Brain pericyte (primary cell): ENCODE measurements around the gene OR13C4.
"Not testable (repeated sequence)": the region's sequence is repeated elsewhere in the genome, so short reads cannot be mapped to it uniquely, and the experiment has no call there.

Experiments
- DNase-seq: peaks from one replicate; pipeline ENCODE4 v3.0.0-alpha.2; 2012; ENCODE audit warnings: low read depth, low spot score

Gene OR13C4

DNA sequence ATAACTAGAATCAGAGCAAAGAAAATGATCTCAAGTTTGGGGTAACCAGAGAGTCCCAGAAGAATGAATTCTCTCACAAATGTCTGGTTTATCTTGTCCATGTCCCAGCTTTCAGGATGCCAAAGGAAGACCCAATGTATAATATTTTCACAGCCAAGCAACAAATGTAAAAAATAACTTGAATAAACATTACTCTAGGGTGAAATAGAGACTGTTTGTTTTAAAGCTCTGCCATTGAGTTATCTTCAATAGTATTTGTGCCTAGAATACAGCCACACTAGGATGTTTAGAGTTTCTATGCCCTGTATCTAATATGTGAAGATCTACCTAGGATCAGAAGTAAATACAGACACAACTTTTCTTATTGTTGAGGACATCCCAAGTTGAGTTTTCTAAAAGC lies at the start of gene OR13C4:
OR13C4 (minus strand) TSS at position 101 of the 400 bp plus-strand sequence; CDS start at position 101, 0 bp downstream.
- no peak for DNase-seq

DNA sequence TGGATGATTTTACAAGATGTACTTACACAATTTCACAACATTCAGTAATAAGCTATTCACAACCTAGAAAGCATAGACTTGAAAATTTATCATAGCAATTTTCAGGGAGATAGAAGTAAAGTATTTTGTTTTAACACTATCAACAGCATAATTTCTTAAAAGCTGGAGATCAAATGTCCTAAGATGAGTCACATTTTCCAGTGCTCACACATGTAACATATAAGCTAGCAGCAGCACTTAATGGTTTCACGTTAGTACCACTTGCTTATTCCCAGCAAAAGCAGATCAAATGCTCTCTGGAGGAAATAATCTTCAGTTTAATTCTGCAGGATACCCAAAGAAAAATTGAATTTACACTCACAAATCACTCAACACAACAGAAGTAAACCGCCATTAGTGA lies 48.4 kb upstream of the OR13C4 start:
- DNase-seq = no peak

DNA sequence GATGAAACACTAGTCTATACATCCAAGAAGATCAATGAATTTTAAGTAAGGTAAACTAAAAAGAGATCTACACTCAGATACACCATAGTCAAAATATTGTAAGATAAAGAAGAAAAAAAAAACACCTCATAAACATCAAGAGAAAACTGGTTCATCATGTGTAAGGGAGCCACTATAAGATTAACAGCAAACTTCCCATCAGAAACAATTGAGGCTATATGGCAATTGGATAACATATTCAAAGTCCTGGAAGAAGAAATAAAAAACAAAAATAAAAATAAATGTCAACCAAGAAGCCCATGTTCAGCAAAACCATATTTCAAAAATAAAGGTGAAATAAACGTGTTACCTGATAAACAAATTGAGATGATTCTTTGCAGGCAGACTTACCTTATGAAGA lies 45.6 kb upstream of the OR13C4 start:
- no peak for DNase-seq

DNA sequence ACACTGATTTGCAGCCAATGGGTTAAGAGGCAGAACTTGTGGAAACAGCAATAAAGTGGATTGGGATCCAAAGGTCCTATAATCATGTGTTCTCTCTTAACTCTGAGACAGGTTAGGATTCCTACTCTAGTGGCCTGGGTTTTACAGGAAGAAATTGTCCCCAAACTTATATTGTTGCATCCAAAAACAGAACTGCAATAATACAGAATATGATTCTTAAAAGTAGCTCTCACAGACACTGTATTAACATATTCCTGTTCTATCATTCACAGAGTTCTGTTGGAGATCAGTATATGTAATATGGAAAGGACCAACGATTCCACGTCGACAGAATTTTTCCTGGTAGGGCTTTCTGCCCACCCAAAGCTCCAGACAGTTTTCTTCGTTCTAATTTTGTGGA lies 41.9 kb upstream of the OR13C4 start, which contains the start of gene OR13C8:
OR13C8 (plus strand) TSS at position 301 of the 400 bp plus-strand sequence; CDS start at position 301, 0 bp downstream.
- DNase-seq = no peak

DNA sequence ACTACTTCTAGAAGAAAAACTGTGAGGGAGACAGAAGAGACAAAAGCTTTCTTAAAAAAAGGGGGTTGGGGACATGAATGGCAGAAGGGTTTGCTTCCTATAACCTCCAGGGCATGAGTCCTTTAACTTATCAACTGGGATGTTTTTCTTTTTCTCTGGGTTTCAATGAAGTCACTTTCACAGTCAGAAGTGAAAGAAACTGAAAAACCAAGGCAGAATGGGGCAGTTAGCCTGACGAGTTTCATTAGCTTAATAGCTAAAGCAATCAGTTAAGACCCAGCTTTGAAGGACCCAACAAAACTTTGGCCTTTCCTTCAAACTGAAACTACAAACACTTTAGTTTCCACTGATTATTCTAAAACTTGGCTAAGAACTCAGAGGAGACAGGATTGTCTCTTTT lies 37.3 kb upstream of the OR13C4 start:
- DNase-seq = no peak

DNA sequence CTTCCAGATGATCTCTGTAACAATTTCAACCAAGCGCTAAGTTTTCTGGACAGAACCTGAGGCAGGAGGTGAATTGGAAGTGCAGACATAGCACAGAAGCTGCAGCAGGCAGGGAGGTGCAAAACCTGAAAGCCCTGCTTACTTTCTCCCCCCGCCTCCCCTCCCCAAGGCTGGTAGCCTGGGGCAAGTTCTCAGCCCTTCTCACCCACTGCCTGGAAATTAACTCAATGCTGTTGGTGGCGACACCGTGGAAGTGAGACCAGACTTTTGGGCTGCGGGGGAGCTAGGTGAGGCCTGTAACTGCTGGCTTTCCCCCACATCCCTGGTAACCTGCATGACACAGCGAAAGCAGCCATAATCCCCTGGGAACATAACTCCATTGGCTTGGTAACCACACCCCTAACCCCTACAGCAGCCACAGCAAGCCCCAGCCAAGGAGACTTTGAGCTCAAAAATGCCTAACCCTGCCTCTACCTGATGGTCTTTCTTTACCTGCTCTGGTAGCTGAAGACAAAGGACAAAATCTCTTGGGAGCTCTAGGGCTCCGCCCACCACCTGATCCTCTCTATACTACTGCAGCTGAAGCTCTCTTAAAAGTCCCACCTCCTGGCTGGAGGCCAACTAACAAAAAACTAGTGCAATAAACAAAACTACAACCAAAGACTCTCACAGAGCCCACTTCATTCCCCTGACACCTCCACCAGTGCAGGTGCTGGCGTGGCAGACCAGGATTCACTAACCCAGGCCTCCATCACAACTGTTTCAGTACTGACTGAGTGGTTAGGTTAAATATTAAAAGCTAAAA lies 30.0 kb upstream of the OR13C4 start:
- DNase-seq = no peak

DNA sequence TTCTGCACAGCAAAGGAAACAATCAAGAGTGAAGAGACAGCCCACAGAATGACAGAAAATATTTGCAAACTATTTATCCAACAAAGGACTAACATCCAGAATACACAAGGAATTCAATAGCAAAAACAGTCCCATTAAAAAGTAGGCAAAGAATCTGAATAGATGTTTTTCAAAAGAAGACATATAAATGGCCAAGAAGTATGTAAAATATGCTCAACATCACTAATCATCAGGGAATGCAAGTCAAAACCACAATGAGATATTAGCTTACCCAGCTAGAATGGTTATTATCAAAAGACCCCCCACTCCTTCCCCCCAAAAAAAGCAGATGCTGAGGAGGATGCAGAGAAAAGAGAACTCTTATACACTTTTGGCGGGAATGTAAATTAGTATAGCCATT lies 28.5 kb upstream of the OR13C4 start:
- no peak for DNase-seq

DNA sequence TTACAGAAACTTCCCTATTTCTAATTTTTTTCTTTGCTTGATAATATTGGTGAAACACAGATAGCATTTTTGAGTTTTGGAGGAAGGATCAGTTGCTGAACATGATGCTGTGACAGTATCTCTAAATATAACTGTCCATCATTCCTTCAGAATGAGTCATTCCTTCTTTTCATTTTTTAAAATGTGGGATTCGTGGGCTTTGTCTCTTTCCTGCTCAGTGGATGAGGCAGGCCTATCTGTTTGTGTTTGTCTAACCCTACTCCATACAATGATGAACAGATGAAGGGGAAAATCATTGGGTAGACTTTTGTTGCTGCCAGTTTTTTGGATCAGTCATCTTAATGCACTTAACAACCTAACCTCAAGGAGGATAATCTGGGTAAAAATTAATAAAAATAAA lies 26.3 kb upstream of the OR13C4 start:
- DNase-seq = no peak

DNA sequence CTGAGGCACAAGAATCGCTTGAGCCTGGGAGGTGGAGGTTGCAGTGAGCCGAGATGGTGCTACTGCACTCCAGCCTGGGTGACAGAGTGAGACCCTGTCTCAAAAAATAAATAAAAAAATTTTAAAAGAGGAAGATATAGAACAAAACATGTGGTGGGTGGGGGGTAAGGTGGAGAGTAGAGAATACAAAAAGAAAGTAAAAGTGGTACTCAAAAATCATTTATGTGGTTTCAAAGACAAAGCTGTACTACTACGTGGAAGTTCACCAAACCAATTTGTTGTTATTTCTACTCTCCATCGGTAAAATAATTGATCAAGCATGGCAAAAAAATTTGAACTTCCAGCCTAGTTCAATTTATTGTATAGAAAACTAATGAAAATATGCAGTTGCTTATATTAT lies 17.6 kb upstream of the OR13C4 start:
- DNase-seq = no peak

DNA sequence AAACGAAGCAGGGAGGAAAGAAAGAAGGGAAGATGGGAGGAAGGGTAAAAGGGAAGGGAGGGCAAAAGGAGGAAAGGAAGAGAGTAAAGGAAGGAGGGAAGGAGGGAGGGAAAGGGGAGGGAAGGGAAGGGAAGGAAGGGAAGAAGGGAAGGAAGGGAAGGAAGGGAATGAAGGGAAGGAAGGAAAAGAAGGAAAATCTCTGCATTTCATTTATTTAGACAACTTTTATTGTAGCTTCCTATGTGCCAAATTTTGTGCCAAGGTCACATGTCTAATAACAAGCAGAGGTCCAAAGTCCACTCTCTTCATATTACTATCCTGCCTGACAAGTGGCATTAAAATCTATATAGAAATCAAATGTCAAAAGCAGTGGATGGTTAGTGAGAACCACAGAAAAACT lies 12.3 kb upstream of the OR13C4 start:
- no peak for DNase-seq

DNA sequence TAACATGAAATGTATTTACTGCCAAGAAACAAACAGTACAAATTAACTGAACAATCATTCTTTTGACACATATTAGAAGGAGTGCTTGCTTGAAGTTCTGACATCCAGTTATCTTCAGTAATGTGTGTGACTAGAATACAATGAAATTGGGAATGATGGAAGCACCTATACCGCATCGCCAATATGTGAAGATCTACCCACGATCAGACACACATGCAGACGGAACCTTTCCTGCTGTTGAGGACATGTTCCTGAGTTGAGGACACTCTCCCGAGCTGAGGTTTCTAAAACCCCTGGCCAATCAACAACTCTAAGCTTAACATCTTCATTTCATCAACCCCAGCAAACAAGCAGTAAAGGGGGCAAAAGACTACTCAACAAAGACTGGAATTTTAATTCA lies 9.7 kb upstream of the OR13C4 start, which contains the start of gene OR13C3:
OR13C3 (minus strand) TSS at position 101 of the 400 bp plus-strand sequence. CDS start 133 bp downstream, outside the sequence.
- no peak for DNase-seq

DNA sequence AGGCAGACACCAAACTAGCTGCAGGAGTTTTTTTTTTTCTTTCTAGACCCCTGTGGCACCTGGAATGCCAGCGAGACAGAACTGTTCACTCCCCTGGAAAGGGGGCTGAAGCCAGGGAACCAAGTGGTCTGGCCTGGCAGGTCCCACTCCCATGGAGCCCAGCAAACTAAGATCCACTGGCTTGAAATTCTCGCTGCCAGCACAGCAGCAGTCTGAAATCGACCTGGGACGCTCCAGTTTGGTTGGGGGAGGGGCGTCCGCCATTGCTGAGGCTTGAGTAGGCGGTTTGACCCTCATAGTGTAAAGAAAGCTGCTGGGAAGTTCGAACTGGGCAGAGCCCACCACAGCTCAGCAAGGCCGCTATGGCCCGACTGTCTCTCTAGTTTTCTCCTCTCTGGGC lies 6.8 kb downstream of the OR13C4 start:
- not testable (repeated sequence) for DNase-seq

DNA sequence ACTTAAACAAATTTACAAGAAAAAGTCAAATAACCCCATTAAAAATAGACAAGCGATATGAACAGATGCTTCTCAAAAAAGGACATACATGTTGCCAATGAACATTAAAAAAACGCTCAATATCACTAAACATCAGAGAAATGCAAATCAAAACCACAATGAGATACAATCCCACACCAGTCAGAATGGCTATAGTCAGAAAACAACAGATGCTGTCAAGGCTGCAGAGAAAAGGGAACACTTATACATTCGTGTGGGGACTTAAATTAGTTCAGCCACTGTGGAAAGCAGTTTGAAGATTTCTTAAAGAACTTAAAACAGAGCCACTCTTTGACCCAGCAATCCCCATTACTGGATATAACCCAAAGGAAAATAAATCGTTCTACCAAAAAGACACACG lies 12.1 kb downstream of the OR13C4 start:
- no peak for DNase-seq

DNA sequence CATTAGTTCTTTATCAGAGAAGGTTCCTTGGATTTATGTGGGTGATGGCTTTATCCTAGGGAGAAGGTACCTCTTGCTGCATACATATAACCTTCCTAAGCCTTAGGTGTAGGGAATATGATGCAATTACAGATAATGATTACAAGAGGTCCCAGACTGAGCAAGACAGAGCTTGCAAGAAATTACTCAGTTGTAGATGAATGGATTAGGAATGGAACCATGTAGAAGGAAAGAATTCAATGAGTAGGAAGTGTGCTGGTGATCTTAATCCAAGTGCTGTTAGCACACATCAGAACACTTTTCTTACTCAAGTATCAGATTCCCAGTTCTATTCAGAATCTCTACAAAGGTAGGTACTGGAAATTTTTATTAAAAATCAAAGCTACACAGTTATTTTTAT lies 20.4 kb downstream of the OR13C4 start:
- no peak for DNase-seq

DNA sequence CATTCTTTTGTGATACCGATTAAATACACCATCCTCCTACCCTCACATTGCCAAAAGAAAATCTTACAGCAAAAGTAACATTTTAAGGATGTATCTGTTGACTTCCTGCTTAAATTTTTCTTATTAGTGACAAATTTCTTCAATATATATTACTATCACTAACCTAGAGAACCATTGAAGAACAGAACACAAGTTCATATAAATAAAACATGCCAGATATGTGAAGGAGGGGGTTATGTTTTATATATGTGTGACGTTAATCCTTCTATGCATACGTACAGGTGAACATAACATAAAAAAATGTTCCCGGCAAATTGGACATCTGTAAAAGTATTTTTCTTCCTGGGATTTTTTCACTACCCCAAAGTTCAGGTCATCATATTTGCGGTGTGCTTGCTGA lies 23.0 kb downstream of the OR13C4 start, which contains the start of gene OR13F1:
OR13F1 (plus strand) TSS at position 301 of the 400 bp plus-strand sequence; CDS start at position 301, 0 bp downstream.
- no peak for DNase-seq

DNA sequence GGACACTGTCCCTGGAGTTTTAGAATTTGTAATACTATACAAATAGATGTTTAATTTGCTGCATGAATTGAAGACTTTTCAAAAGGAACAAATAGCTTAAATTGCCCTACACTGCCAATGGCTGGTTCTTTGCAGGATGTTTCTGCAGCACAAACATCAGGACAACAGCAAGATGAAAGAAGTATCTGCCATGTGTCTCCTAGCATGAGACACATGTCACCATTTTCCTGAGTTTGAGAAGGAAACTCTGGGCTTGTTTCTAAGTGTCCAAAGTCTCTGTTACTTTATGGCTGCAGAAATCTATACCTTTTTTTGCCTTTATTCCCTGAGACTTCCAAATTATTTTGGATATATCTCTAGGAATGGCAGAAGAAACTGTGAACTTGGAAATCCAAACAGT lies 23.6 kb downstream of the OR13C4 start:
- no peak for DNase-seq

DNA sequence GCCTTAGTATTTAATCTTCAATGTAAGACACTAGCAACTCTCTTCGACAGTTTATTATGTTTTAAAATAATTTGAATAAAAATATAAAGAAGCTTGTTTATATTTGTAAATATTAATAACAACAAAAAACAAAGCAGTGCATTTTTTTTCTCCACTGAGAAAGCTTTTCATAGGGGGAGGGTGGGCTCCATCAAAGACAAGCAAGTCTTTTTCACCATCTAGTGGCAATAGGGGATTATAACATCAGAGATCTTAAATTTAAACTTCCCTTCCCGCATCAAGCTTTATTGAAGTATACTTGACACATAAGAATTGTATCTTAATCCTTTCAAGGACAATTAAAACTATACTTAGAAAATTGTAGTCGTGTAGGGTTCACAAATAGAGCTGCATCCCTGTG lies 32.2 kb downstream of the OR13C4 start:
- DNase-seq = no peak

DNA sequence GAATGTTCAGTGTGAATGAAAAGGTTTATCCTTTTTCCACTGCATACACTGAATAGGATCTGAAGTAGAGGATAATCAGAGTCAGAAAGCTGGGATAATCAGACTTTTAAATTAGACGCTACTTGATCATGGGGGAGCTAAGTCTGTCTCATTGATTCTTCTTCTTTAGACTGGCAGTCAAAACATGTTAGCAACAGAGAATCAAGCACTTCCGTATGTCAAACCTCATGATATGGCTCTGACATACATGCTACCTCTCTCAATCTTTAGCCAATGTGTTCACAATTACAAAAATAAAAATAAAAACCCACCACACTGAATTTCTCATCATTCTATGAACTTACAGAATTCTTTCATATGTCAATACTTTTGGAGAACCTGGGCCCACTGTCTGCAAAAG lies 42.0 kb downstream of the OR13C4 start:
- DNase-seq = no peak

DNA sequence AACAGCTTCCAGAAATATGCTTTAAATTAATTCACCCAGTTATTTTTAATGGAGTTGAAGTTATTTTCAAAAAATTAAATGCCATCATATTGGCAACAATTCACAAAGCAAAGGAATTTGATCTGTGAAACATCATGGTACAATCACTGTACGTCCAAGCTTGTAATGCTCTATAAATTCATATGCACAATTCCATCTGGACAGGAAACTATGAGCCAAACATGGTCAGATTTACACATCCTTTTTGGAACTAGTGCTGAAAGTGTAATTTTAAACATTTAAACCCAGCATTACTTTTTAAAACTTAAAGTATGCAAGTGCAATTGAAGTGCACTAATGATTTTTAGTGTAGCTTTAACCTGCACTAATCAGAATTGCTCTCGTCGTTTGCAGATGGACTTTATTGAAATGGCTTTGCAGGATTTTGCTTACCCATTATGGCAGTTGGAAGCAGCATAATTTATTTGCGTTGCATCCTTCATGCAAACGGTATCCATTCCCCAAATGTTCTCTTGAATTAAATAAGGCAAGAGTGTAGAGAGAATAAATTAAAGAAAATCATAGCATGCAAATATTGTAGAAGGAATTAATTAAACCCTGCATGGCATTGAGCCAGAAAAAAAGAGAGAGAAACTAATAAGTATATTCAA lies 44.0 kb downstream of the OR13C4 start:
- no peak for DNase-seq
